Measurements from ENCODE around the gene LDLRAD4.

The LDLRAD4 gene

GRCh38 chr18:13566941-13567746 lies 348.6 kb downstream of the LDLRAD4 start:
- DNase-seq = peak; percentile 14

GRCh38 chr18:13568443-13569392 lies 350.2 kb downstream of the LDLRAD4 start:
- no peak for DNase-seq

- DNase-seq = no peak
Observed at GRCh38 chr18:13570216-13570615, 351.7 kb downstream of the LDLRAD4 start.

GRCh38 chr18:13570856-13571495 lies 352.4 kb downstream of the LDLRAD4 start:
- no peak for DNase-seq

GRCh38 chr18:13572148-13572547 lies 353.6 kb downstream of the LDLRAD4 start:
- no peak for DNase-seq

GRCh38 chr18:13572721-13573120 lies 354.2 kb downstream of the LDLRAD4 start:
- DNase-seq = no peak

GRCh38 chr18:13573750-13574149 lies 355.2 kb downstream of the LDLRAD4 start:
- no peak for DNase-seq

GRCh38 chr18:13574355-13574754 lies 355.8 kb downstream of the LDLRAD4 start:
- DNase-seq = no peak

- no peak for DNase-seq
Observed at GRCh38 chr18:13574761-13575160, 356.2 kb downstream of the LDLRAD4 start.

GRCh38 chr18:13576598-13576997 lies 358.0 kb downstream of the LDLRAD4 start:
- DNase-seq = no peak

- DNase-seq = no peak
Observed at GRCh38 chr18:13577091-13577697, 358.6 kb downstream of the LDLRAD4 start.

GRCh38 chr18:13577781-13578180 lies 359.2 kb downstream of the LDLRAD4 start:
- DNase-seq = no peak

GRCh38 chr18:13578400-13578799 lies 359.8 kb downstream of the LDLRAD4 start:
- no peak for DNase-seq

- DNase-seq = no peak
Observed at GRCh38 chr18:13579874-13580273, 361.3 kb downstream of the LDLRAD4 start.

GRCh38 chr18:13580351-13580750 lies 361.8 kb downstream of the LDLRAD4 start:
- no peak for DNase-seq

- no peak for DNase-seq
Observed at GRCh38 chr18:13580991-13581390, 362.4 kb downstream of the LDLRAD4 start.

- DNase-seq = no peak
Observed at GRCh38 chr18:13581496-13582177, 363.1 kb downstream of the LDLRAD4 start.

- DNase-seq = no peak
Observed at GRCh38 chr18:13582178-13582670, 363.7 kb downstream of the LDLRAD4 start.

GRCh38 chr18:13583576-13584550 lies 365.3 kb downstream of the LDLRAD4 start:
- no peak for DNase-seq

GRCh38 chr18:13584825-13585224 lies 366.3 kb downstream of the LDLRAD4 start:
- DNase-seq = no peak

All from RPMI8226 (cell line).